Tibial nerve (tissue), 4 donors: ENCODE results near the gene HLA-F. TPM values are rescaled to one million over a fixed set of nuclear protein-coding genes. Genes with fewer than 3 reads are reported as not detected.

Experiments used
- DNase-seq, 2 donors: peaks; one replicate each; pipeline ENCODE4 v3.0.0-alpha.2; 2019; ENCODE audit warnings: low spot score in 2 of 2
- H3K27ac ChIP-seq, 4 donors: fragments of 200-600 bp; sonication (generic) in 3 of 4; one replicate each; pipeline ENCODE4 v1.5.1; 2017 to 2019; ENCODE audit warnings: mild to moderate bottlenecking in 1 of 4
- H3K27me3 ChIP-seq, 2 donors: fragments of 200-600 bp; sonication (generic) in 1 of 2; one replicate each; pipeline versions ENCODE4 v1.5.1 to v1.6.0; 2017 to 2019
- H3K36me3 ChIP-seq, 3 donors: fragments of 200-600 bp; sonication (generic); one replicate each; pipeline ENCODE4 v1.5.1; 2018 to 2019
- H3K4me1 ChIP-seq, 4 donors: fragments of 200-600 bp; sonication (generic) in 3 of 4; one replicate each; pipeline ENCODE4 v1.5.1; 2017 to 2019
- H3K4me3 ChIP-seq, 4 donors: fragments of 200-600 bp; sonication (generic) in 3 of 4; one replicate each; pipeline ENCODE4 v1.5.1; 2017 to 2019; ENCODE audit warnings: mild to moderate bottlenecking in 1 of 4, moderate library complexity in 1 of 4
- H3K9me3 ChIP-seq, 4 donors: fragments of 200-600 bp; sonication (generic) in 3 of 4; one replicate each; pipeline ENCODE4 v1.5.1; 2017 to 2019
- CTCF ChIP-seq, 5 experiments: fragments of 200-600 bp in 3 of 5; fragments of 450-650 bp in 2 of 5; sonication (generic) in 3 of 5; IDR thresholded peaks; one replicate each; pipeline ENCODE4 v1.5.1; 2016 to 2019; ENCODE audit warnings: antibody characterized with exemption in 5 of 5, mild to moderate bottlenecking in 3 of 5, moderate library complexity in 2 of 5
- EP300 ChIP-seq, 2 donors: sonication (generic); formaldehyde crosslinking; IDR thresholded peaks; one replicate each; pipeline ENCODE4 v1.6.1; 2017; ENCODE audit warnings: antibody characterized with exemption in 2 of 2, mild to moderate bottlenecking in 1 of 2
- POLR2A ChIP-seq, 2 donors: fragments of 450-650 bp; IDR thresholded peaks; one replicate each; pipeline ENCODE4 v1.6.1; 2017; ENCODE audit warnings: antibody characterized with exemption in 2 of 2, mild to moderate bottlenecking in 2 of 2, moderate library complexity in 2 of 2
- WGBS, 2 donors: methylation state at CpG; one replicate each; pipeline ENCODE4 v1.1.5; 2018; 5-methylcytosine and 5-hydroxymethylcytosine counted together
- total RNA-seq, 4 donors: library from RNA; depleted of rRNA; stranded (reverse); fragments of >200 nt; gene quantifications; one replicate each; pipeline ENCODE4 v1.1.0, GENCODE V29; 2016

The HLA-F gene
- total RNA-seq, 4 donors from 2014 or later: 63.0 to 117 (median 101) TPM

GRCh38 chr6:29708432-29709179 lies 14.6 kb upstream of the HLA-F start:
- WGBS, 2 donors: 63 to 65% methylated on average over 11 of the region's 11 CpGs

GRCh38 chr6:29709188-29709587 lies 14.0 kb upstream of the HLA-F start:
- peaks cover 0 to 10% of the 10 kb centered on the region in 2 donors for H3K27me3 ChIP-seq
- H3K4me1 ChIP-seq: no peaks in the 10 kb centered on the region
- no peak overlapping the region for H3K4me3 ChIP-seq
- no peak for TF ChIP-seq CTCF (IDR thresholded peaks at IDR 0.05)
- TF ChIP-seq EP300 (IDR thresholded peaks at IDR 0.05): no peak
- no peak for TF ChIP-seq POLR2A (IDR thresholded peaks at IDR 0.05)
- no peaks in the 10 kb centered on the region for H3K36me3 ChIP-seq
- DNase-seq: no peak
- WGBS, 2 donors: 55 to 57% methylated on average over 4 of the region's 4 CpGs
- H3K9me3 ChIP-seq: no peaks in the 10 kb centered on the region
- H3K27ac ChIP-seq: no peak overlapping the region

More at GRCh38 chr6:29708432-29709179, 14.6 kb upstream of the HLA-F start:
- Histone ChIP-seq H3K4me1 (no peaks in the 10 kb centered on the region), H3K9me3 (no peaks in the 10 kb centered on the region), H3K36me3 (no peaks in the 10 kb centered on the region), H3K4me3 (no peak overlapping the region), H3K27ac (no peak overlapping the region), H3K27me3 (peaks cover 0 to 10% of the 10 kb centered on the region in 2 donors)
- DNase-seq: no peak
- TF ChIP-seq EP300 (IDR thresholded peaks at IDR 0.05): no peak
- TF ChIP-seq CTCF (IDR thresholded peaks at IDR 0.05): no peak
- no peak for TF ChIP-seq POLR2A (IDR thresholded peaks at IDR 0.05)

GRCh38 chr6:29710281-29710941 lies 12.8 kb upstream of the HLA-F start:
- H3K36me3 ChIP-seq: no peaks in the 10 kb centered on the region
- H3K27me3 ChIP-seq: peaks cover 0 to 10% of the 10 kb centered on the region in 2 donors
- no peak overlapping the region for H3K27ac ChIP-seq
- no peak for DNase-seq
- 67 to 75% methylated on average over 8 of the region's 8 CpGs for WGBS, 2 donors
- TF ChIP-seq EP300 (IDR thresholded peaks at IDR 0.05) (no peak), CTCF (IDR thresholded peaks at IDR 0.05) (no peak), POLR2A (IDR thresholded peaks at IDR 0.05) (no peak)
- H3K9me3 ChIP-seq: no peaks in the 10 kb centered on the region
- no peak overlapping the region for H3K4me3 ChIP-seq
- H3K4me1 ChIP-seq: no peaks in the 10 kb centered on the region

- WGBS, 2 donors: 17 to 35% methylated on average over 2 of the region's 2 CpGs
- no peak for DNase-seq
- Histone ChIP-seq H3K27me3 (no peaks in the 10 kb centered on the region), H3K4me1 (peaks cover 0 to 20% (median 8%) of the 10 kb centered on the region in 4 donors), H3K27ac (no peak overlapping the region), H3K9me3 (no peaks in the 10 kb centered on the region), H3K4me3 (no peak overlapping the region), H3K36me3 (peaks cover 0 to 10% (median 0%) of the 10 kb centered on the region in 3 donors)
- no peak for TF ChIP-seq POLR2A (IDR thresholded peaks at IDR 0.05)
- TF ChIP-seq CTCF (IDR thresholded peaks at IDR 0.05): no peak
- no peak for TF ChIP-seq EP300 (IDR thresholded peaks at IDR 0.05)
Observed at GRCh38 chr6:29720863-29721262, 2.4 kb upstream of the HLA-F start.
